ENCODE measurements around the gene SGMS1. TPM values are rescaled to one million over a fixed set of nuclear protein-coding genes. Genes with fewer than 3 reads are reported as not detected.
A peak's percentile ranks its signal among the peaks of the same experiment; 100 is the strongest.
"Not testable (repeated sequence)": the region's sequence is repeated elsewhere in the genome, so short reads cannot be mapped to it uniquely, and the experiment has no call there.

SGMS1 gene
- total and polyA plus RNA-seq, 2 donors = 14.7 to 25.5 TPM

DNA sequence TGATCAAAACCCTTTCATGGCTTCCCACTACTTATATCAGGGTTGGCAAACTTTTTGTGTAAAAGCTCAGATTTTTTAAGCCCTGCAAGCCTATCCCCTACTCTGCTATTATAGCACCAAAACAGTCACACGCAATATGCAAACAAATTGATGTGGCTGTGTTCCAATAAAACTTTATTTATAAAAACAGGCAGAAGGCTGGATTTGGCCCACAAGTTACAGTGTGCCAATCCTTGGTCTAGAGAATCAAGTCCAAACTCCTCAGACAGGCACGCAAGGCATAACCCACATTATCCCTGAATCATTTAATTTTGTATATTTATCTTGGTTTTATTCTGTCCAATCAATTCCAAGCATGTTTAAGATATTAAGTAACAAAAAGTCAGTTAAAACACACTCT, 71.9 kb downstream of the SGMS1 start:
- H3K9me3 ChIP-seq (ENCODE audit: control insufficient read depth in 2 of 2, insufficient read depth in 1 of 2, low read length in 1 of 2) = no peaks in the 10 kb centered on the region
- no peak overlapping the region for H3K4me3 ChIP-seq (ENCODE audit: low read length in 2 of 2)
- peaks cover 0 to 7% of the 10 kb centered on the region in 2 donors for H3K4me1 ChIP-seq (ENCODE audit: control insufficient read depth in 2 of 2, insufficient read depth in 2 of 2, low read length in 2 of 2)
- DNase-seq (ENCODE audit: low read depth in 6 of 9, low spot score in 9 of 9) = no peak
- WGBS = 98% methylated on average over 2 of the region's 2 CpGs
- H3K36me3 ChIP-seq (ENCODE audit: control insufficient read depth in 2 of 2, insufficient read depth in 2 of 2, low read length in 1 of 2) = no peaks in the 10 kb centered on the region
- H3K27me3 ChIP-seq (ENCODE audit: control insufficient read depth in 2 of 2, insufficient read depth in 1 of 2, low read length in 1 of 2) = no peaks in the 10 kb centered on the region
- H3K27ac ChIP-seq (ENCODE audit: low read depth in 1 of 2, low read length in 1 of 2) = no peak overlapping the region

DNA sequence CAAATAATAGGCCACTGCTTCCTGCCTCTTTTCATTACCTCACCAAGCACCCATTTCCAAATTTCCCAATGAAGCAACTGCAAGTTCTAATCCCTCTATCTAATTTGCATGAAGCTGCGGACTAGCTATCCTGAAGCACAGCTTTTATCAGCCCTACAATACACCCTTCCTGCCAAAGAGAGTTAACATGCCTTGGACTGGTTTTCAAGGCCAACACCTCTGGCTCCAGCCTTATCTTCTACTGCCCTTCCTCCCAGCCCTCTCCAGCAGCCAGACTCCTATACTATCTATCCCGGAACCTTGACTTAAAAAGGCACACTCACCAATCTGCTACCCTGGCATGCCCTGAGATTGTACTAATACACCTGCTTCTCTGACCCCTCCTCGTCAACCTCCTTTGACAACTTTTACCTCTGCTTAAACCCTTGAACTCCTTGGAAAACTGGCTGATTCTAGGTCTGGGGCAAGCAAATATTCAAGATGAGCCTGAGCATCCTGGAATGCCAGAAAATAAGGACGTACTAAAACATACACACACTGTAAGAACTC, 73.4 kb downstream of the SGMS1 start:
- no peak overlapping the region for H3K4me3 ChIP-seq (ENCODE audit: low read length in 2 of 2)
- no peak overlapping the region for H3K27ac ChIP-seq (ENCODE audit: low read depth in 1 of 2, low read length in 1 of 2)
- no peaks in the 10 kb centered on the region for H3K36me3 ChIP-seq (ENCODE audit: control insufficient read depth in 2 of 2, insufficient read depth in 2 of 2, low read length in 1 of 2)
- no peaks in the 10 kb centered on the region for H3K9me3 ChIP-seq (ENCODE audit: control insufficient read depth in 2 of 2, insufficient read depth in 1 of 2, low read length in 1 of 2)
- WGBS = 96% methylated on average over 4 of the region's 4 CpGs
- no peak for DNase-seq (ENCODE audit: low read depth in 6 of 9, low spot score in 9 of 9)
- peaks cover 0 to 8% of the 10 kb centered on the region in 2 donors for H3K4me1 ChIP-seq (ENCODE audit: control insufficient read depth in 2 of 2, insufficient read depth in 2 of 2, low read length in 2 of 2)
- no peaks in the 10 kb centered on the region for H3K27me3 ChIP-seq (ENCODE audit: control insufficient read depth in 2 of 2, insufficient read depth in 1 of 2, low read length in 1 of 2)

GRCh38 chr10:50549186-50549585, 74.6 kb downstream of the SGMS1 start:
- H3K4me3 ChIP-seq (ENCODE audit: low read length in 2 of 2); H3K27ac ChIP-seq (ENCODE audit: low read depth in 1 of 2, low read length in 1 of 2); H3K9me3 ChIP-seq (ENCODE audit: control insufficient read depth in 2 of 2, insufficient read depth in 1 of 2, low read length in 1 of 2); H3K27me3 ChIP-seq (ENCODE audit: control insufficient read depth in 2 of 2, insufficient read depth in 1 of 2, low read length in 1 of 2); H3K36me3 ChIP-seq (ENCODE audit: control insufficient read depth in 2 of 2, insufficient read depth in 2 of 2, low read length in 1 of 2); DNase-seq (ENCODE audit: low read depth in 6 of 9, low spot score in 9 of 9); H3K4me1 ChIP-seq (ENCODE audit: control insufficient read depth in 2 of 2, insufficient read depth in 2 of 2, low read length in 2 of 2): not testable (repeated sequence)
- 97% methylated on average over 3 of the region's 3 CpGs for WGBS

- WGBS = 100% methylated on average over 1 of the region's 1 CpG
- not testable (repeated sequence) for H3K4me1 ChIP-seq (ENCODE audit: control insufficient read depth in 2 of 2, insufficient read depth in 2 of 2, low read length in 2 of 2); DNase-seq (ENCODE audit: low read depth in 6 of 9, low spot score in 9 of 9); H3K4me3 ChIP-seq (ENCODE audit: low read length in 2 of 2); H3K36me3 ChIP-seq (ENCODE audit: control insufficient read depth in 2 of 2, insufficient read depth in 2 of 2, low read length in 1 of 2); H3K27ac ChIP-seq (ENCODE audit: low read depth in 1 of 2, low read length in 1 of 2); H3K9me3 ChIP-seq (ENCODE audit: control insufficient read depth in 2 of 2, insufficient read depth in 1 of 2, low read length in 1 of 2); H3K27me3 ChIP-seq (ENCODE audit: control insufficient read depth in 2 of 2, insufficient read depth in 1 of 2, low read length in 1 of 2)
Observed at GRCh38 chr10:50548481-50548880, 75.3 kb downstream of the SGMS1 start.

- H3K9me3 ChIP-seq (ENCODE audit: control insufficient read depth in 2 of 2, insufficient read depth in 1 of 2, low read length in 1 of 2); H3K4me3 ChIP-seq (ENCODE audit: low read length in 2 of 2); H3K27me3 ChIP-seq (ENCODE audit: control insufficient read depth in 2 of 2, insufficient read depth in 1 of 2, low read length in 1 of 2); H3K36me3 ChIP-seq (ENCODE audit: control insufficient read depth in 2 of 2, insufficient read depth in 2 of 2, low read length in 1 of 2); H3K4me1 ChIP-seq (ENCODE audit: control insufficient read depth in 2 of 2, insufficient read depth in 2 of 2, low read length in 2 of 2); DNase-seq (ENCODE audit: low read depth in 6 of 9, low spot score in 9 of 9); H3K27ac ChIP-seq (ENCODE audit: low read depth in 1 of 2, low read length in 1 of 2): not testable (repeated sequence)
- WGBS = 100% methylated on average over 1 of the region's 1 CpG
Observed at GRCh38 chr10:50546287-50546686, 77.5 kb downstream of the SGMS1 start.

DNA sequence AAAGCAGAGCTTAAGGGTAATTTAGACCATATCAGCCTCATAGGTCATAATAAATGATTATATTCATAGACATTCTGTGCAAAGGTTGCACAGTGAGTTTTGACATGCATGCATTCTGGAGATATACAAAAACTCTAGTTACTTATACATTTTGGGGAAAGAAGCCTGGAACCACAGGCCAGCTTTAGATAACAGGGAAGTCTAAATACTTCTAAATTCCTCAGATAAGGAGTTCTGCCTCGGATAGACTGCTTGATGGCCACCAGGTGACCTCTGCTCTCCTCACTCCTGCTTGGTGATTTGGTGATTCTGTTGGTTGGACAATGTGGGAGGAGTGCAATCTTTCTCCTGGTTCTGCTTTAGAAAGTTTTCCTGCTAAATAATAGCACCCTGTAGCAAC, 77.9 kb downstream of the SGMS1 start:
- Histone ChIP-seq H3K4me3 (ENCODE audit: low read length in 2 of 2) (no peak overlapping the region), H3K9me3 (ENCODE audit: control insufficient read depth in 2 of 2, insufficient read depth in 1 of 2, low read length in 1 of 2) (no peaks in the 10 kb centered on the region), H3K27me3 (ENCODE audit: control insufficient read depth in 2 of 2, insufficient read depth in 1 of 2, low read length in 1 of 2) (no peaks in the 10 kb centered on the region), H3K27ac (ENCODE audit: low read depth in 1 of 2, low read length in 1 of 2) (no peak overlapping the region), H3K36me3 (ENCODE audit: control insufficient read depth in 2 of 2, insufficient read depth in 2 of 2, low read length in 1 of 2) (no peaks in the 10 kb centered on the region), H3K4me1 (ENCODE audit: control insufficient read depth in 2 of 2, insufficient read depth in 2 of 2, low read length in 2 of 2) (peaks cover 0 to 10% of the 10 kb centered on the region in 2 donors)
- DNase-seq (ENCODE audit: low read depth in 6 of 9, low spot score in 9 of 9) = no peak
- 98% methylated on average over 1 of the region's 1 CpG for WGBS

DNA sequence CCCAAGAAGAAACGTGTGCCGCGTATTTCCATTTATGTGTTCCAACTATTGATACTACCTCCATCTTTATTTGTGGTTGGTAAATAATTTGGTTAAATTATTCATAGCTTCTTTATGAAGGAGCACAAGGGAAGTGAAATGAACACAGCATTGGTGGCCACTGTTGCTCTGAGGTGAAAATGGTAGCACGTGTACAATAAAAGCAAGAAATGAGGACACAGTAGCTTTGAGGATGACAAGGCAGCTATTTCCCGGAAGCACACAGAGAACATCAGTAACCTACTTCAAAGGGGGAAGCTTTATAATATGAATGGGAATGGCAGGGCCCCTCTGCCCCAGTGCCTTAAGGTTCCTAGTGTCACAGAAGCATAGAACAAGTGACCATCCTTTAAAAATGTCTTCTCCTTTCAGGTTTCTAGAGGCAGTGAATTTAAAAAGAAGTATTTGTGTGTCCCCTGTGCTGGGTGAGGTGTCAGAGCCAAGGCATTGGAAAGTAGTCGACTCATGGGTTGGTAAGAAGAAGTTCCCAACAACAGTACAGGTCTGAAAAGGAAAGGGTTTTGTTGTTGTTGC, 78.8 kb downstream of the SGMS1 start:
- 91% methylated on average over 6 of the region's 6 CpGs for WGBS
- H3K4me3 ChIP-seq (ENCODE audit: low read length in 2 of 2) = no peak overlapping the region
- no peaks in the 10 kb centered on the region for H3K36me3 ChIP-seq (ENCODE audit: control insufficient read depth in 2 of 2, insufficient read depth in 2 of 2, low read length in 1 of 2)
- H3K27me3 ChIP-seq (ENCODE audit: control insufficient read depth in 2 of 2, insufficient read depth in 1 of 2, low read length in 1 of 2) = no peaks in the 10 kb centered on the region
- peaks cover 4 to 10% of the 10 kb centered on the region in 2 donors for H3K4me1 ChIP-seq (ENCODE audit: control insufficient read depth in 2 of 2, insufficient read depth in 2 of 2, low read length in 2 of 2)
- DNase-seq (ENCODE audit: low read depth in 6 of 9, low spot score in 9 of 9) = peak in 3 of 9 donors; percentile 9 to 28 (median 23)
- no peaks in the 10 kb centered on the region for H3K9me3 ChIP-seq (ENCODE audit: control insufficient read depth in 2 of 2, insufficient read depth in 1 of 2, low read length in 1 of 2)
- H3K27ac ChIP-seq (ENCODE audit: low read depth in 1 of 2, low read length in 1 of 2) = no peak overlapping the region

GRCh38 chr10:50544095-50544856, 79.5 kb downstream of the SGMS1 start:
- Histone ChIP-seq H3K27ac (ENCODE audit: low read depth in 1 of 2, low read length in 1 of 2) (no peak overlapping the region), H3K9me3 (ENCODE audit: control insufficient read depth in 2 of 2, insufficient read depth in 1 of 2, low read length in 1 of 2) (no peaks in the 10 kb centered on the region), H3K27me3 (ENCODE audit: control insufficient read depth in 2 of 2, insufficient read depth in 1 of 2, low read length in 1 of 2) (no peaks in the 10 kb centered on the region), H3K36me3 (ENCODE audit: control insufficient read depth in 2 of 2, insufficient read depth in 2 of 2, low read length in 1 of 2) (no peaks in the 10 kb centered on the region), H3K4me1 (ENCODE audit: control insufficient read depth in 2 of 2, insufficient read depth in 2 of 2, low read length in 2 of 2) (peaks cover 4 to 10% of the 10 kb centered on the region in 2 donors), H3K4me3 (ENCODE audit: low read length in 2 of 2) (no peak overlapping the region)
- DNase-seq (ENCODE audit: low read depth in 6 of 9, low spot score in 9 of 9) = no peak
- WGBS = 98% methylated on average over 3 of the region's 3 CpGs

- Histone ChIP-seq H3K4me1 (ENCODE audit: control insufficient read depth in 2 of 2, insufficient read depth in 2 of 2, low read length in 2 of 2) (peaks cover 4 to 10% of the 10 kb centered on the region in 2 donors), H3K4me3 (ENCODE audit: low read length in 2 of 2) (no peak overlapping the region), H3K27me3 (ENCODE audit: control insufficient read depth in 2 of 2, insufficient read depth in 1 of 2, low read length in 1 of 2) (no peaks in the 10 kb centered on the region), H3K27ac (ENCODE audit: low read depth in 1 of 2, low read length in 1 of 2) (no peak overlapping the region), H3K36me3 (ENCODE audit: control insufficient read depth in 2 of 2, insufficient read depth in 2 of 2, low read length in 1 of 2) (no peaks in the 10 kb centered on the region), H3K9me3 (ENCODE audit: control insufficient read depth in 2 of 2, insufficient read depth in 1 of 2, low read length in 1 of 2) (no peaks in the 10 kb centered on the region)
- no peak for DNase-seq (ENCODE audit: low read depth in 6 of 9, low spot score in 9 of 9)
Observed at GRCh38 chr10:50542871-50543270, 80.9 kb downstream of the SGMS1 start.
